ENCODE measurements around the gene GDPD4.

DNA sequence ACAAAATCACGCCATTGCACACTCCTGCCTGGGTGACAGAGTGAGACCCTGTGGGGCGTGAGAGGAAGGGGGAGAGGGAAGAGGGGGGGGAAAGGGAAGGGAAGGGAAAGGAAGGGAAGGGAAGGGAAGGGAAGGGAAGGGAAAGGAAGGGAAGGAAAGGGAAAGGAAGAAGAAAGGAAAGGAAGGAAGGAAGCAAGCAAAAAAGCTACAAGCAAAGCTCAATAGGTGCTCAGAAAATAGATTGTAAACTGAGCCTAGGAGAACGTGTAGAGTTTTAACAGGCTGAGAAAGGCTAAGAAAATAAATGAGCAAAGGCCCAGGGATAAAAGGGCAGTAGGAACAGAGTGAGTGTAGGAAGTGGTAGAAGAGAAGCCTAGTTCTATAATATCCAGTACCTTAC, 30.8 kb upstream of the GDPD4 start:
- TF ChIP-seq, protein P1, sequence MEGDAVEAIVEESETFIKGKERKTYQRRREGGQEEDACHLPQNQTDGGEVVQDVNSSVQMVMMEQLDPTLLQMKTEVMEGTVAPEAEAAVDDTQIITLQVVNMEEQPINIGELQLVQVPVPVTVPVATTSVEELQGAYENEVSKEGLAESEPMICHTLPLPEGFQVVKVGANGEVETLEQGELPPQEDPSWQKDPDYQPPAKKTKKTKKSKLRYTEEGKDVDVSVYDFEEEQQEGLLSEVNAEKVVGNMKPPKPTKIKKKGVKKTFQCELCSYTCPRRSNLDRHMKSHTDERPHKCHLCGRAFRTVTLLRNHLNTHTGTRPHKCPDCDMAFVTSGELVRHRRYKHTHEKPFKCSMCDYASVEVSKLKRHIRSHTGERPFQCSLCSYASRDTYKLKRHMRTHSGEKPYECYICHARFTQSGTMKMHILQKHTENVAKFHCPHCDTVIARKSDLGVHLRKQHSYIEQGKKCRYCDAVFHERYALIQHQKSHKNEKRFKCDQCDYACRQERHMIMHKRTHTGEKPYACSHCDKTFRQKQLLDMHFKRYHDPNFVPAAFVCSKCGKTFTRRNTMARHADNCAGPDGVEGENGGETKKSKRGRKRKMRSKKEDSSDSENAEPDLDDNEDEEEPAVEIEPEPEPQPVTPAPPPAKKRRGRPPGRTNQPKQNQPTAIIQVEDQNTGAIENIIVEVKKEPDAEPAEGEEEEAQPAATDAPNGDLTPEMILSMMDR (IDR thresholded peaks at IDR 0.05), result no peak
- no peak for TF ChIP-seq POLR2AphosphoS5 (IDR thresholded peaks at IDR 0.05)
